ENCODE data around the gene PELI2.

DNA sequence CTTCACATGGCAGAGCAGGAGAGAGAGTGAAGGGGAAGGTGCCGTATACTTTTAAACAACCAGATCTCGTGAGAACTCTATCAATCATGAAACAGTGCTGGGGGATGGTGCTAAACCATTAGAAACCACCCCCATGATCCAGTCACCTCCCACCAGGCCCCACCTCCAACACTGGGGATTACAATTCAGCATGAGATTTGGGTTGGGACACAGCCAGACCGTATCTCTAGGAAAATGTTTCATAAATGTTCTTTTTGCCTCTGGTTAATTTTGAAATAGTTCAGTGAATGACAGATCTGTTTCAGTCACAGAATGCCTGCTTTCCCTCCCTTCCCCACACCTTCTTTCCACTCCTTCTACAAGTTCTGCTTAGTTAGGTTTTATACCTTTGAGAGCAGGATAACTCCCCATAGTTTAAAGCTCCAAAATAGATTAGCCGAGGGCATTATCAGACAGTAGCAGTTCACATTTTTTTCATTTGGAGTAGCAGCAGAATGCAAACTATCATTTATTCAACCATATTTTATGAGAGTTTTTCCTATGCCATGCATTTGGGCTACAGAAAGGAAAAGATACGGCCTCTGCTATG, 27.1 kb downstream of the PELI2 start:
- no peak for TF ChIP-seq EZH2 (IDR thresholded peaks at IDR 0.05; ENCODE audit: low read length)
- TF ChIP-seq, protein P1, sequence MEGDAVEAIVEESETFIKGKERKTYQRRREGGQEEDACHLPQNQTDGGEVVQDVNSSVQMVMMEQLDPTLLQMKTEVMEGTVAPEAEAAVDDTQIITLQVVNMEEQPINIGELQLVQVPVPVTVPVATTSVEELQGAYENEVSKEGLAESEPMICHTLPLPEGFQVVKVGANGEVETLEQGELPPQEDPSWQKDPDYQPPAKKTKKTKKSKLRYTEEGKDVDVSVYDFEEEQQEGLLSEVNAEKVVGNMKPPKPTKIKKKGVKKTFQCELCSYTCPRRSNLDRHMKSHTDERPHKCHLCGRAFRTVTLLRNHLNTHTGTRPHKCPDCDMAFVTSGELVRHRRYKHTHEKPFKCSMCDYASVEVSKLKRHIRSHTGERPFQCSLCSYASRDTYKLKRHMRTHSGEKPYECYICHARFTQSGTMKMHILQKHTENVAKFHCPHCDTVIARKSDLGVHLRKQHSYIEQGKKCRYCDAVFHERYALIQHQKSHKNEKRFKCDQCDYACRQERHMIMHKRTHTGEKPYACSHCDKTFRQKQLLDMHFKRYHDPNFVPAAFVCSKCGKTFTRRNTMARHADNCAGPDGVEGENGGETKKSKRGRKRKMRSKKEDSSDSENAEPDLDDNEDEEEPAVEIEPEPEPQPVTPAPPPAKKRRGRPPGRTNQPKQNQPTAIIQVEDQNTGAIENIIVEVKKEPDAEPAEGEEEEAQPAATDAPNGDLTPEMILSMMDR (optimal IDR thresholded peaks at IDR 0.05 in 1 of 3, IDR thresholded peaks at IDR 0.05 in 1 of 3, conservative IDR thresholded peaks at IDR 0.05 in 1 of 3; ENCODE audit: extremely low read depth in 1 of 3, insufficient read depth in 2 of 3, low read length in 3 of 3), result no peak

Measured in keratinocyte (primary cell).